Anterior cingulate cortex (tissue), 58 donors: ENCODE data around the gene KCNC3.
"Not testable (repeated sequence)": the region's sequence is repeated elsewhere in the genome, so short reads cannot be mapped to it uniquely, and the experiment has no call there.

Experiments
- DNase-seq, 58 donors: peaks; one replicate each; lab custom pipeline; 2025; lab: John Stamatoyannopoulos, UW

Gene KCNC3

GRCh38 chr19:50329926-50330294 lies 733 bp upstream of the KCNC3 start:
- DNase-seq: not testable (repeated sequence)

DNA sequence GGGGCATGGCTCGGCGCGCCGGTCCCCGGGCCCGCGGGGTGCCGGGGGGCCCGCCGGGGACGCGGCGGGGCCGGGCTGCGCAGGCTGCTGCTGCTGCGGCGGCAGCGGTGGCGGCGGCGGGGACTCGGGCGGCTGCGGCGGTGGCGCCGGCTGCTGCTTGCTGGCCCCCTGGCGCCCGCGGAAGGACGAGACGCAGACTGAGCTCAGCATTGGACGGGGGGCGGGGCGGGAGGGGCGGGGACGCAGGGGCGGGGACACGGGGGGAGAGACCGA lies 368 bp downstream of the KCNC3 start:
- no peak for DNase-seq

GRCh38 chr19:50328224-50328872 lies 829 bp downstream of the KCNC3 start:
- DNase-seq: peak in 7 of 58 donors; percentile 36 to 69 (median 52)

DNA sequence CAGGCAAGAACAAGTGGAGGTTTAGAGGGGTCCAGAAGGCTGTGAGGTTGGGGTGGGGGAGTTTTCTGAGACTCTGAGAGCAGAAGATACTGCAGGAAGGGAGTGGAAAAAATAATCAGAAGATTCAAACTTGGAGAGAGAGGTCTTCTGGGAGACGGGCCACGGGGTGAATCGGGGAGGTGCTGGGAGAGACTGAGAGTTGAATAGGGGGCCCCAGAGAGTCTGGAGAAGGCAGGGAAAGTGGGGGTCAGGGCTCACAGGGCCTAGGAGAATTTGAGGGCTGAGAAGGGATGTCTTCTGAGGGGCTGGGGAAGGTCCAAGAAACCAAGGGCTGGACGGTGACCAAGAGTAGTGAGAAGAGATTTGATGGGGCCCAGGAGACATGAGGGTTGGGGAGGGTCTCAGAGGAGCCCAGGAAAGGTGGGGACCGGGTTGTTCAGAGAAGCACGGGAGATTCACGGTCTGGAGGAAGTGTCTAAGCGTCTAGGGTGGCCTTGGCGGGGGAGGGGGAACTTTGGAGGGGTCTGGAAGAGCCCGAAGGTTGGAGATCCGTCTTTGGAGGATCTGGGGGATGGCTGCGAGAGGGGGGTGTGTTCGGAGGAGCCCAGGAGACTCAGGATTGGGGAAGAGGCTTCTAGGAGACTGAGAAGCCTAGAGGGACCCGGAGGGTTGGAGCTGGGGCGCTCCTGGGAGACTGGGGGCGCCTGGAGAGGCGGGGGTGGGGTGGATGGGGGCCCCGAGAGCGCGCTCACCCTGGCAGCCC lies 1.5 kb downstream of the KCNC3 start:
- DNase-seq: no peak

- DNase-seq: no peak
Observed at GRCh38 chr19:50327013-50327412, 2.2 kb downstream of the KCNC3 start.

GRCh38 chr19:50326101-50326664 lies 3.0 kb downstream of the KCNC3 start:
- no peak for DNase-seq

GRCh38 chr19:50325310-50326100 lies 3.7 kb downstream of the KCNC3 start:
- peak in 54 of 58 donors; percentile 22 to 85 (median 66) for DNase-seq

GRCh38 chr19:50324331-50324730 lies 4.8 kb downstream of the KCNC3 start:
- DNase-seq: no peak

GRCh38 chr19:50323782-50324133 lies 5.4 kb downstream of the KCNC3 start:
- DNase-seq: no peak

GRCh38 chr19:50322931-50323781 lies 6.0 kb downstream of the KCNC3 start:
- no peak for DNase-seq

- peak in 2 of 58 donors; percentile 22 to 25 for DNase-seq
Observed at GRCh38 chr19:50322234-50322633, 6.9 kb downstream of the KCNC3 start.

DNA sequence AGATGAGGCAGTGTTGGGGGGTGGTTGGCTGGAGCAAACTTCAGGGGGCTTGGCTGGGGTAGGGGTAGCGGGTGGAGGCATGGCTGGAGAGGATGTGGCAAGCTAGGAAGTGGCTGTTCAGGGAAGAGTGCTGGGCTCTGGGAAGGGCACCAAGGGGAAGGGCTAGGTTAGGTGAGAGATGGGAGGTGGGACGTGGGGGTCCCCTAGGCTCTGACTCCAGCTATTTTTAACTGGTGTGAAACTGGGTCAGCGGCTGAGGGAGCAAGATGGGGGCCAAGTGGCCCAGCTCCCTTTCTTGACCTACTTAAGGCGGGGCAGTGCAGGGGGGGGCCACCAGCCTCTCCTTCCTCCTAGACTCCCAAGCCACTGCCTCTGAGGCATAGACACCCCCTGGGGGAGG lies 7.3 kb downstream of the KCNC3 start:
- DNase-seq: no peak

DNA sequence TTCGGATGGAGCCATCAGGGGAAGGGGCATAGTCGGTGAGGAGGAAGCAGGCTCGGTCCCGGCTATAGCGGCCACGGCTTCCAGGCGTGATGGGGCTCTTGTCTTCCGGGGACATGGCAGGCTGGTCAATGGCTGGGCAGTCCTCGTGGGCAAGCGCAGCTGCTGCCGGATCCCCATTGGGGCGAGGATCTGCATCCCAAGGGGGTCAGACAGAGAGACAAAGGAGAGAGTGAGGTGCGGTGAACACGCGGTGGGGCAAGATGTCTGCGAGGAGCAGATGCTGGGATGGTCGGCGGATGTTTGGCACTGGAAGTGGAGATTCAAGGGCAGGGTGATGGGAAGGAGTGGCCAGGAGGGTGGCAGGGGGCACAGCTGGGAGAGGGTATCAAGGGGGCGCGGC lies 8.6 kb downstream of the KCNC3 start:
- no peak for DNase-seq

DNA sequence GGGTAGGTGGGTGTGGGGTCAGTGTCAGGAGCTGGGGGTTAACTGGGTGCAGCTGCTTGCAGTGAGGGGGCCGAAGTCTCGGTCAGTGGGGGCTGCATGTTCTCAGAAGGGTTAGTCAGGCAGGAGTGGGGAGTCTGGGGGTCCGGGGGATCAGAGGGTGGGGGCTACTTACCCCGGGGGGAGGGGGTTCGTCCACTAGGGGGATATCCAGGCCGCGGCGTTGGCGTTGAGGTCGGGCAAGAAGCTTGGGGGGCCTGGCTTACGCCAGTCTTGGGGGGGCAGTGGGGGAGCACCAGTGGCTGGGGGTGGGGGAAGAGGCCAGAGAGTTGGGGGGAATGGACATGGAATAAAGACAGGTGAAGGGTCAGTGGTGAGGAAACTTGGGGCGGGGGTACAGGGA lies 9.1 kb downstream of the KCNC3 start:
- DNase-seq: no peak

DNA sequence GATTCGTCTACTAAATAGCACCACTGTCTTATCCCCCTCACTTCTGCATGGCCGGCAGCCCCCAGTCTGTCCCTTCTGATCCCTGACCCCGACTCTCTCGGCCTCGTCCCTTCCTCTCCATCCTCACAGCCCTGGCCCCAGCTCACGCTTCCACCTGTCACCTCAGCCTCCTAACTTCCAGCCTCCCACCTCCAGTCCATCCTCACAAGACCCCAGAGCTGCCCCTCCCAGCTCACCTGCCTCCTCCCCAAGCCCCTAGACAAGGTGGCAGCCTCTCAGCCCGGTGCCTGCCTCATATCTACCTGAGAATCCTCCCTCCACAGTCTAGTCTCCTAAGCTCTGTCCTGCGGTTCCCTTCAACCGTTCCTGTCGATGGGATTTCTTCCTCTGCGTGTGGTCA lies 10.0 kb downstream of the KCNC3 start:
- DNase-seq: no peak

DNA sequence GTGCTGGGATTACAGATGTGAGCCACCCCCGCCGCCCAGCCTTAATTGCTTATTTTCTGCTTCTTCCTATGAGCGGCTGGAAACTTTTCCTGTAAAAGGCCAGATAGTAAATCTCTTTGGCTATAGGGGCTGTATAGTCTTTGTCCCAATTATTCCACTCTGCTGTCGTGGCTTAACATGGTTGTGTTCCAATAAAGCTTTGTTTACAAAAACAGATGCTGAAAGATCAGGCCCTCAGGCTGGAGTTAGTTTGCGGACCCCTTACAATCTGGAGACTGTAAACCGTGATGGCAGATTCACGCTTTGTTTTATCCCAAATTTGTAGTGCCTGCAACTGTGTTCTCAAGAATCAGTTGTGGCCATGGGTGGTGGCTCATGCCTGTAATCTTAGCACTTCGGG lies 10.7 kb downstream of the KCNC3 start:
- DNase-seq: no peak

DNA sequence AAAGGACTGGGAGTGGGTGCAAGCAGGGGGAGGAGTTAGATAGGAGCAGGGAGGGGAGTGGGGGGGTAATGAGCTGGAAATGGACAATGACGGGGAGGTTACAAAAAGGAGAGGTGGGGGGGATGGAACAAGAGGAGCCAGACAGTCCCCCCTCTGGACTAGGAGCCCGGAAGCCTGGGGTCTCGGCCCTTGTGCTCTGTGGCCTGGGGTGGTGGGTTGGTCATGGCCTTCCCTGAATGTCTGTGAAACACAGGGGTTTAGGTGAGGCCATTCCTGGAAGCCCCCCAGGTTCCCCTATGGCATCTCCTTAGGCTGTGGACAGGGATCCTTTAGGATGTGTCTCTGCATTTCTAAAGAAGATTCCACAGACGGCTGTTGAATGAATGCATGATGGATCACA lies 12.1 kb downstream of the KCNC3 start:
- no peak for DNase-seq

- DNase-seq: peak in 24 of 58 donors; percentile 13 to 84 (median 52)
Observed at GRCh38 chr19:50315773-50316448, 13.3 kb downstream of the KCNC3 start.

GRCh38 chr19:50314724-50315708 lies 14.2 kb downstream of the KCNC3 start:
- peak in 1 of 58 donors; percentile 63 for DNase-seq
